Neuron (in vitro differentiated cells): Measurements from ENCODE around the gene PARPBP.
"Not testable (repeated sequence)": the region's sequence is repeated elsewhere in the genome, so short reads cannot be mapped to it uniquely, and the experiment has no call there.

ENCODE experiments used
- H2AFZ ChIP-seq: one replicate; pipeline ENCODE4 v1.6.1; 2013; ENCODE audit warnings: low read depth, mild to moderate bottlenecking, inconsistent platforms, low read length, moderate library complexity
- H3K27me3 ChIP-seq: one replicate; pipeline ENCODE4 v1.6.1; 2013; ENCODE audit warnings: low read length; ENCODE audit not compliant: insufficient read depth
- H3K36me3 ChIP-seq: one replicate; pipeline ENCODE4 v1.6.1; 2013; ENCODE audit warnings: low read length; ENCODE audit not compliant: insufficient read depth
- H3K4me1 ChIP-seq: one replicate; pipeline ENCODE4 v1.6.1; 2013; ENCODE audit warnings: low read length; ENCODE audit not compliant: insufficient read depth
- H3K4me3 ChIP-seq: 2 replicates; pipeline ENCODE4 v1.5.1; 2013; ENCODE audit warnings: mild to moderate bottlenecking, low read length, moderate library complexity
- H3K9me3 ChIP-seq: one replicate; pipeline ENCODE4 v1.6.1; 2013; ENCODE audit warnings: low read length

Gene PARPBP

GRCh38 chr12:102120564-102120873 lies 536 bp downstream of the PARPBP start:
- H2AFZ ChIP-seq = peak overlapping the region; percentile 99
- no peaks in the 10 kb centered on the region for H3K9me3 ChIP-seq
- H3K36me3 ChIP-seq = peaks cover 26% of the 10 kb centered on the region
- H3K4me1 ChIP-seq = peaks cover 15% of the 10 kb centered on the region
- no peaks in the 10 kb centered on the region for H3K27me3 ChIP-seq
- peak overlapping the region; percentile 72 for H3K4me3 ChIP-seq

GRCh38 chr12:102120886-102121285 lies 903 bp downstream of the PARPBP start:
- H2AFZ ChIP-seq = peak overlapping the region; percentile 99
- no peaks in the 10 kb centered on the region for H3K9me3 ChIP-seq
- peaks cover 15% of the 10 kb centered on the region for H3K4me1 ChIP-seq
- H3K27me3 ChIP-seq = no peaks in the 10 kb centered on the region
- H3K36me3 ChIP-seq = peaks cover 26% of the 10 kb centered on the region
- peak overlapping the region; percentile 72 for H3K4me3 ChIP-seq

GRCh38 chr12:102121328-102121727 lies 1.3 kb downstream of the PARPBP start:
- not testable (repeated sequence) for H3K9me3 ChIP-seq, H3K27me3 ChIP-seq
- peaks cover 15% of the 10 kb centered on the region for H3K4me1 ChIP-seq
- H3K36me3 ChIP-seq = peaks cover 25% of the 10 kb centered on the region
- peak overlapping the region; percentile 99 for H2AFZ ChIP-seq
- peak overlapping the region; percentile 72 for H3K4me3 ChIP-seq

- not testable (repeated sequence) for H3K27me3 ChIP-seq, H2AFZ ChIP-seq, H3K36me3 ChIP-seq, H3K4me1 ChIP-seq, H3K9me3 ChIP-seq, H3K4me3 ChIP-seq
Measured at GRCh38 chr12:102130720-102131119, 10.7 kb downstream of the PARPBP start.

- H3K4me1 ChIP-seq, H3K9me3 ChIP-seq, H3K27me3 ChIP-seq, H2AFZ ChIP-seq, H3K36me3 ChIP-seq, H3K4me3 ChIP-seq: not testable (repeated sequence)
Measured at GRCh38 chr12:102131442-102131841, 11.5 kb downstream of the PARPBP start.

GRCh38 chr12:102137619-102138018 lies 17.6 kb downstream of the PARPBP start:
- not testable (repeated sequence) for H3K27me3 ChIP-seq, H3K4me1 ChIP-seq, H3K9me3 ChIP-seq, H3K4me3 ChIP-seq, H2AFZ ChIP-seq, H3K36me3 ChIP-seq

GRCh38 chr12:102142866-102143373 lies 22.9 kb downstream of the PARPBP start:
- H3K4me3 ChIP-seq, H3K4me1 ChIP-seq, H3K9me3 ChIP-seq, H3K27me3 ChIP-seq, H3K36me3 ChIP-seq, H2AFZ ChIP-seq: not testable (repeated sequence)

GRCh38 chr12:102144221-102144620 lies 24.2 kb downstream of the PARPBP start:
- Histone ChIP-seq H3K27me3 (no peaks in the 10 kb centered on the region), H3K4me3 (no peak overlapping the region), H3K36me3 (no peaks in the 10 kb centered on the region), H3K9me3 (no peaks in the 10 kb centered on the region), H2AFZ (no peak overlapping the region), H3K4me1 (no peaks in the 10 kb centered on the region)

GRCh38 chr12:102147062-102147587 lies 27.1 kb downstream of the PARPBP start:
- not testable (repeated sequence) for H3K4me1 ChIP-seq, H3K27me3 ChIP-seq, H2AFZ ChIP-seq, H3K36me3 ChIP-seq, H3K4me3 ChIP-seq, H3K9me3 ChIP-seq

GRCh38 chr12:102155206-102155605 lies 35.2 kb downstream of the PARPBP start:
- H3K4me3 ChIP-seq, H2AFZ ChIP-seq, H3K9me3 ChIP-seq, H3K4me1 ChIP-seq, H3K36me3 ChIP-seq, H3K27me3 ChIP-seq: not testable (repeated sequence)

- no peaks in the 10 kb centered on the region for H3K4me1 ChIP-seq
- no peaks in the 10 kb centered on the region for H3K9me3 ChIP-seq
- H2AFZ ChIP-seq = no peak overlapping the region
- H3K4me3 ChIP-seq = no peak overlapping the region
- H3K36me3 ChIP-seq = peaks cover 2% of the 10 kb centered on the region
- H3K27me3 ChIP-seq = no peaks in the 10 kb centered on the region
Measured at GRCh38 chr12:102163383-102163782, 43.4 kb downstream of the PARPBP start.

GRCh38 chr12:102167821-102168604 lies 48.0 kb downstream of the PARPBP start:
- Histone ChIP-seq H3K4me3 (no peak overlapping the region), H3K27me3 (no peaks in the 10 kb centered on the region), H3K9me3 (no peaks in the 10 kb centered on the region), H2AFZ (no peak overlapping the region), H3K36me3 (peaks cover 2% of the 10 kb centered on the region), H3K4me1 (no peaks in the 10 kb centered on the region)

- Histone ChIP-seq H3K4me1 (no peaks in the 10 kb centered on the region), H3K4me3 (no peak overlapping the region), H2AFZ (no peak overlapping the region), H3K36me3 (peaks cover 2% of the 10 kb centered on the region), H3K9me3 (no peaks in the 10 kb centered on the region), H3K27me3 (no peaks in the 10 kb centered on the region)
Measured at GRCh38 chr12:102169922-102170621, 50.1 kb downstream of the PARPBP start.
